GM18868 (cell line): ENCODE data around the gene CITED1.
"Not testable (repeated sequence)": the region's sequence is repeated elsewhere in the genome, so short reads cannot be mapped to it uniquely, and the experiment has no call there.

Experiments used
- ATAC-seq: cut with Tn5 transposase; IDR thresholded peaks from one replicate; pipeline ENCODE4 v1.9.1; 2021; ENCODE audit warnings: mild to moderate bottlenecking, moderate library complexity; ENCODE audit not compliant: unreplicated experiment

The CITED1 gene

GRCh38 chrX:72305286-72306084, at the start of gene CITED1:
TSS of gene CITED1 (minus strand) at chrX:72305914. CDS start at chrX:72302869, 3,045 bp downstream.
- ATAC-seq = no peak

GRCh38 chrX:72352786-72353185, 47.1 kb upstream of the CITED1 start:
- no peak for ATAC-seq

- no peak for ATAC-seq
Observed at GRCh38 chrX:72351606-72352334, 46.1 kb upstream of the CITED1 start.

- peak; percentile 89 for ATAC-seq
Observed at GRCh38 chrX:72349190-72349589, 43.5 kb upstream of the CITED1 start.

GRCh38 chrX:72348247-72348979, 42.7 kb upstream of the CITED1 start:
- no peak for ATAC-seq

- no peak for ATAC-seq
Observed at GRCh38 chrX:72347366-72347765, 41.7 kb upstream of the CITED1 start.

- no peak for ATAC-seq
Observed at GRCh38 chrX:72346302-72346949, 40.7 kb upstream of the CITED1 start.

GRCh38 chrX:72340626-72341025, 34.9 kb upstream of the CITED1 start:
- no peak for ATAC-seq

GRCh38 chrX:72340041-72340440, 34.3 kb upstream of the CITED1 start:
- no peak for ATAC-seq

GRCh38 chrX:72330131-72330530, 24.4 kb upstream of the CITED1 start:
- ATAC-seq = no peak

- ATAC-seq = no peak
Observed at GRCh38 chrX:72326605-72327300, 21.0 kb upstream of the CITED1 start.

- not testable (repeated sequence) for ATAC-seq
Observed at GRCh38 chrX:72319651-72320050, 13.9 kb upstream of the CITED1 start.

GRCh38 chrX:72317139-72317538, 11.4 kb upstream of the CITED1 start:
- ATAC-seq = no peak

- no peak for ATAC-seq
Observed at GRCh38 chrX:72316408-72317110, 10.8 kb upstream of the CITED1 start.

GRCh38 chrX:72314881-72315280, 9.2 kb upstream of the CITED1 start:
- no peak for ATAC-seq

- ATAC-seq = no peak
Observed at GRCh38 chrX:72313707-72314641, 8.3 kb upstream of the CITED1 start.

- no peak for ATAC-seq
Observed at GRCh38 chrX:72312311-72312940, 6.7 kb upstream of the CITED1 start.
